Rectal smooth muscle tissue (tissue), 1 donor: Measurements from ENCODE around the gene KLHL15.

Experiments used
- H3K27ac ChIP-seq: one replicate; pipeline ENCODE4 v1.7.0; 2013; ENCODE audit warnings: low read depth, low read length, inconsistent platforms
- H3K27me3 ChIP-seq: one replicate; pipeline ENCODE4 v1.7.0; 2013; ENCODE audit warnings: low read length; ENCODE audit not compliant: control insufficient read depth, insufficient read depth
- H3K36me3 ChIP-seq: one replicate; pipeline ENCODE4 v1.7.0; 2013; ENCODE audit warnings: low read length; ENCODE audit not compliant: control insufficient read depth, insufficient read depth
- H3K4me1 ChIP-seq: one replicate; pipeline ENCODE4 v1.7.0; 2013; ENCODE audit warnings: low read length; ENCODE audit not compliant: control insufficient read depth, insufficient read depth
- H3K4me3 ChIP-seq: one replicate; pipeline ENCODE4 v1.7.0; 2013; ENCODE audit warnings: low read length
- H3K9ac ChIP-seq: one replicate; pipeline ENCODE4 v1.7.0; 2013; ENCODE audit warnings: low read length

KLHL15 gene

DNA sequence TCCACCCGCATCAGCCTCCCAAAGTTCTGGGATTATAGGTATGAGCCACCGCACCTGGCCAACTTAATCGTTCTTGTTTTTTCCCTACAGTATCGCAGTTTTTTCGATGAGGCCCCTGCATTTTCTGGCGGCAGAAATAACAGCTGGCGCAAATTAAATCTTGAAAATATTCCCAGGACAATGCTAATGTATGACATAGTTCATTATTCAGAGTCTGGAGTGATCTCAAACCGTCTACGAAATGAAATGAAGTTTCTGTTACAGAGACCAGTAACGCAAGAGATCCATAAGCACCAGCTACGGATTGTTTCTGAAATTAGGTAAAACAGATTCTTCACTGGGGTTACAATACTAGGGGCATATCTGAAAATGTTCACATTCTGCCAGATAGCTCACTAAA lies 91.9 kb downstream of the KLHL15 start:
- Histone ChIP-seq H3K4me1 (no peaks in the 10 kb centered on the region), H3K27ac (no peak overlapping the region), H3K4me3 (no peak overlapping the region), H3K9ac (no peak overlapping the region), H3K27me3 (peaks cover 2% of the 10 kb centered on the region), H3K36me3 (no peaks in the 10 kb centered on the region)
